ENCODE data around the gene PHAF1.

The PHAF1 gene

GRCh38 chr16:67109407-67110135 lies at the start of gene PHAF1:
PHAF1 (plus strand) TSS chr16:67109941; CDS start chr16:67110176, 235 bp downstream.
- H3K27ac Mint-ChIP-seq: peak within 1 kb of the TSS; percentile 83

GRCh38 chr16:67063008-67063407 lies 46.7 kb upstream of the PHAF1 start:
- Mint-ChIP-seq H3K27ac (no peak overlapping the region), H3K4me1 (ENCODE audit: low read depth) (peaks cover 16% of the 10 kb centered on the region), H3K36me3 (peaks cover 2% of the 10 kb centered on the region), H3K4me3 (no peak overlapping the region), H3K9me3 (ENCODE audit: low read depth) (no peaks in the 10 kb centered on the region), H3K27me3 (no peaks in the 10 kb centered on the region)

More at GRCh38 chr16:67109407-67110135, at the start of gene PHAF1:
- Mint-ChIP-seq H3K36me3 (no peaks in the 10 kb centered on the region), H3K9me3 (ENCODE audit: low read depth) (no peaks in the 10 kb centered on the region), H3K27me3 (no peaks in the 10 kb centered on the region), H3K4me3 (peak within 1 kb of the TSS; percentile 96), H3K4me1 (ENCODE audit: low read depth) (peaks cover 33% of the 10 kb centered on the region)

- no peaks in the 10 kb centered on the region for H3K9me3 Mint-ChIP-seq (ENCODE audit: low read depth)
- no peaks in the 10 kb centered on the region for H3K27me3 Mint-ChIP-seq
- no peak overlapping the region for H3K4me3 Mint-ChIP-seq
- H3K36me3 Mint-ChIP-seq: peaks cover 4% of the 10 kb centered on the region
- peaks cover 7% of the 10 kb centered on the region for H3K4me1 Mint-ChIP-seq (ENCODE audit: low read depth)
- no peak overlapping the region for H3K27ac Mint-ChIP-seq
These were observed 41.5 kb upstream of the PHAF1 start for GRCh38 chr16:67068212-67068753.

- Mint-ChIP-seq H3K4me3 (no peak overlapping the region), H3K27me3 (no peaks in the 10 kb centered on the region), H3K36me3 (peaks cover 4% of the 10 kb centered on the region), H3K9me3 (ENCODE audit: low read depth) (no peaks in the 10 kb centered on the region), H3K4me1 (ENCODE audit: low read depth) (peaks cover 4% of the 10 kb centered on the region), H3K27ac (no peak overlapping the region)
These were observed 38.2 kb upstream of the PHAF1 start for GRCh38 chr16:67071476-67072048.

- H3K27me3 Mint-ChIP-seq: no peaks in the 10 kb centered on the region
- no peaks in the 10 kb centered on the region for H3K9me3 Mint-ChIP-seq (ENCODE audit: low read depth)
- H3K36me3 Mint-ChIP-seq: no peaks in the 10 kb centered on the region
- H3K4me1 Mint-ChIP-seq (ENCODE audit: low read depth): no peaks in the 10 kb centered on the region
- H3K4me3 Mint-ChIP-seq: no peak overlapping the region
- H3K27ac Mint-ChIP-seq: no peak overlapping the region
These were observed 34.4 kb upstream of the PHAF1 start for GRCh38 chr16:67075331-67075730.

GRCh38 chr16:67077871-67078270 lies 31.9 kb upstream of the PHAF1 start:
- Mint-ChIP-seq H3K4me3 (no peak overlapping the region), H3K9me3 (ENCODE audit: low read depth) (no peaks in the 10 kb centered on the region), H3K27ac (no peak overlapping the region), H3K36me3 (peaks cover 4% of the 10 kb centered on the region), H3K27me3 (no peaks in the 10 kb centered on the region), H3K4me1 (ENCODE audit: low read depth) (peaks cover 2% of the 10 kb centered on the region)

- Mint-ChIP-seq H3K9me3 (ENCODE audit: low read depth) (no peaks in the 10 kb centered on the region), H3K4me3 (no peak overlapping the region), H3K27me3 (no peaks in the 10 kb centered on the region), H3K4me1 (ENCODE audit: low read depth) (peaks cover 4% of the 10 kb centered on the region), H3K27ac (no peak overlapping the region), H3K36me3 (peaks cover 4% of the 10 kb centered on the region)
These were observed 27.6 kb upstream of the PHAF1 start for GRCh38 chr16:67082100-67082499.

GRCh38 chr16:67082891-67083290 lies 26.9 kb upstream of the PHAF1 start:
- H3K4me1 Mint-ChIP-seq (ENCODE audit: low read depth): peaks cover 4% of the 10 kb centered on the region

GRCh38 chr16:67084345-67085028 lies 25.3 kb upstream of the PHAF1 start:
- H3K9me3 Mint-ChIP-seq (ENCODE audit: low read depth): no peaks in the 10 kb centered on the region
- H3K36me3 Mint-ChIP-seq: peaks cover 4% of the 10 kb centered on the region
- no peak overlapping the region for H3K27ac Mint-ChIP-seq
- no peaks in the 10 kb centered on the region for H3K27me3 Mint-ChIP-seq
- H3K4me1 Mint-ChIP-seq (ENCODE audit: low read depth): peaks cover 5% of the 10 kb centered on the region
- no peak overlapping the region for H3K4me3 Mint-ChIP-seq

More at GRCh38 chr16:67082891-67083290, 26.9 kb upstream of the PHAF1 start:
- H3K27me3 Mint-ChIP-seq: no peaks in the 10 kb centered on the region
- H3K27ac Mint-ChIP-seq: no peak overlapping the region
- H3K4me3 Mint-ChIP-seq: no peak overlapping the region
- H3K36me3 Mint-ChIP-seq: peaks cover 4% of the 10 kb centered on the region
- H3K9me3 Mint-ChIP-seq (ENCODE audit: low read depth): no peaks in the 10 kb centered on the region

- Mint-ChIP-seq H3K27me3 (no peaks in the 10 kb centered on the region), H3K36me3 (no peaks in the 10 kb centered on the region), H3K4me3 (no peak overlapping the region), H3K4me1 (ENCODE audit: low read depth) (peaks cover 4% of the 10 kb centered on the region), H3K27ac (no peak overlapping the region), H3K9me3 (ENCODE audit: low read depth) (no peaks in the 10 kb centered on the region)
These were observed 22.9 kb upstream of the PHAF1 start for GRCh38 chr16:67086822-67087221.

GRCh38 chr16:67087291-67087690 lies 22.4 kb upstream of the PHAF1 start:
- Mint-ChIP-seq H3K9me3 (ENCODE audit: low read depth) (no peaks in the 10 kb centered on the region), H3K27ac (no peak overlapping the region), H3K27me3 (no peaks in the 10 kb centered on the region), H3K4me1 (ENCODE audit: low read depth) (peaks cover 7% of the 10 kb centered on the region), H3K36me3 (no peaks in the 10 kb centered on the region), H3K4me3 (no peak overlapping the region)

- H3K4me1 Mint-ChIP-seq (ENCODE audit: low read depth): peaks cover 7% of the 10 kb centered on the region
- H3K36me3 Mint-ChIP-seq: no peaks in the 10 kb centered on the region
- H3K4me3 Mint-ChIP-seq: no peak overlapping the region
- H3K9me3 Mint-ChIP-seq (ENCODE audit: low read depth): no peaks in the 10 kb centered on the region
- H3K27me3 Mint-ChIP-seq: no peaks in the 10 kb centered on the region
- H3K27ac Mint-ChIP-seq: no peak overlapping the region
These were observed 21.9 kb upstream of the PHAF1 start for GRCh38 chr16:67087803-67088202.

GRCh38 chr16:67088551-67088950 lies 21.2 kb upstream of the PHAF1 start:
- H3K9me3 Mint-ChIP-seq (ENCODE audit: low read depth): no peaks in the 10 kb centered on the region
- H3K4me1 Mint-ChIP-seq (ENCODE audit: low read depth): peaks cover 7% of the 10 kb centered on the region
- H3K27me3 Mint-ChIP-seq: no peaks in the 10 kb centered on the region
- H3K27ac Mint-ChIP-seq: no peak overlapping the region
- H3K36me3 Mint-ChIP-seq: no peaks in the 10 kb centered on the region
- H3K4me3 Mint-ChIP-seq: no peak overlapping the region

- no peaks in the 10 kb centered on the region for H3K36me3 Mint-ChIP-seq
- peak overlapping the region; percentile 35 for H3K27ac Mint-ChIP-seq
- peaks cover 7% of the 10 kb centered on the region for H3K4me1 Mint-ChIP-seq (ENCODE audit: low read depth)
- H3K4me3 Mint-ChIP-seq: no peak overlapping the region
- no peaks in the 10 kb centered on the region for H3K9me3 Mint-ChIP-seq (ENCODE audit: low read depth)
- H3K27me3 Mint-ChIP-seq: no peaks in the 10 kb centered on the region
These were observed 20.6 kb upstream of the PHAF1 start for GRCh38 chr16:67089101-67089500.

GRCh38 chr16:67091906-67092566 lies 17.7 kb upstream of the PHAF1 start:
- Mint-ChIP-seq H3K4me1 (ENCODE audit: low read depth) (peaks cover 5% of the 10 kb centered on the region), H3K36me3 (no peaks in the 10 kb centered on the region), H3K4me3 (no peak overlapping the region), H3K9me3 (ENCODE audit: low read depth) (no peaks in the 10 kb centered on the region), H3K27ac (peak overlapping the region; percentile 56), H3K27me3 (no peaks in the 10 kb centered on the region)
